Measurements from ENCODE around the gene GPR132. TPM values are rescaled to one million over a fixed set of nuclear protein-coding genes. Genes with fewer than 3 reads are reported as not detected.

Gene GPR132
- total and polyA plus RNA-seq, 10 of the 15 experiments (the other 5 are each of a cell fraction or from before 2014, with no cell fraction given): 1.9 to 49.3 (median 20.4) TPM

- TF ChIP-seq ZBTB4 (CRISPR knock-in tag; IDR thresholded peaks at IDR 0.05) (no peak), FOS (IDR thresholded peaks at IDR 0.05; ENCODE audit: borderline replicate concordance, extremely low read depth, insufficient read length) (no peak), ZNF384 (IDR thresholded peaks at IDR 0.05; ENCODE audit: borderline replicate concordance, low read depth, low read length) (no peak), REST (IDR thresholded peaks at IDR 0.05; ENCODE audit: low read depth, low read length) (no peak), CREM (IDR thresholded peaks at IDR 0.05; ENCODE audit: low read depth) (no peak), NKRF (conservative IDR thresholded peaks at IDR 0.05) (no peak), IKZF2 (IDR thresholded peaks at IDR 0.05) (no peak)
Observed at GRCh38 chr14:105015905-105016304, 49.3 kb downstream of the GPR132 start (continued).
